HG03432 (cell line): ENCODE results near the gene TMCO4.

ENCODE experiments used
- ATAC-seq: cut with Tn5 transposase; IDR thresholded peaks from one replicate; pipeline ENCODE4 v1.9.1; 2021; ENCODE audit warnings: mild to moderate bottlenecking, moderate library complexity; ENCODE audit not compliant: unreplicated experiment

TMCO4 gene

DNA sequence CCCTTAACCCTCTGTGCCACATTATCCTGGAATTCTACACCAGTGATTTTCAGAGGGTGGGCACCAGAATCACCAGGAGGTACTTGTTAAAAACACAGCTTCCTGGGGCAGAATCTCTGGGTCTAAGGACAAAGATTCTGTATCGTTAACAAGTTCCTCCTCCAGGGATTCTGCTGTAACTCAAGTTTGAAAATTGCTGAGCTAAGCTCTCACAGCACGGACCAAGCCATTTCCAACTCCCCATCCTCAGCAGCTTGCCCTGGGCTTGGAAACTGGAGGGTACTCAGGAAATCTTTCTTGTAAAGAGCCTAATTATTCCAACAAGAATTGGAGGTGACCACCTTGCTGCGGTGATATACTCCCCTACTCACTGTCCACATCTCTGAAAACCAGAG is 48.8 kb downstream of the TMCO4 start:
- ATAC-seq, result no peak

DNA sequence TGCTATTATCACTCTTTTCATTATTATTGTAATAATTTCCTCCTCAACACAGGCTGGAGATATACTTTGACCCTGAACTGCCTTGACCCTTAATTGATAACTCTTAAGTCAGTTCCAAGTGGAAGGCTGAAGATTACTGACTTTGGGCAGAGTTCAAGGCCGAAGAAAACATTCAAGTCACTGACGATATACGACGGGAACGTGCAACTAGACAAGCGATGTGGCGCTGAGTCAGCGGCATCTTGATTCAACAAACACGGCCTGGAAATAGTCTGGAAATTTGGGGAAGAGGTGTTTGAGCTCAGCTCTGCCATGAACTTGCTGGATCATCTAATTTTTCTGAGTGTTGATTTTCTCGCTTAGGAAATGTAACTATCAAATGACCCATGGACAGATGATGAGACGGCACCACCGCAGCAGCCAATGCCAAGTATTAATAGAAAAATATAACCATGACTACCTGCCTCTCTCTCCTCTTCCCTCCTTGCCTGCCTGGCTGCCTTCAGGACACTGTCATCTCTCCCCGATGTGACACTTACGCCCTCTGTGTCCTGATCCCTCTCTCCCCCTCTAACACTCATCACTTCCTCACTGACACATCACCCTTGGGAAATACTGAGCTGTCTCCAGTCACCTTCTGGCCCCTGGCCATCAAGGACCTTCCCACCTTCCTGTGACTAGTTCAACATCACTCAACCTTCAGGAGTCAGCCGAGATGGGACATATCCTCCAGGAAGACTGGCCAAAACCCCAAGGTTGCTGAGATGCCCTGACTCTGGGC is 49.4 kb downstream of the TMCO4 start:
- ATAC-seq, result no peak

DNA sequence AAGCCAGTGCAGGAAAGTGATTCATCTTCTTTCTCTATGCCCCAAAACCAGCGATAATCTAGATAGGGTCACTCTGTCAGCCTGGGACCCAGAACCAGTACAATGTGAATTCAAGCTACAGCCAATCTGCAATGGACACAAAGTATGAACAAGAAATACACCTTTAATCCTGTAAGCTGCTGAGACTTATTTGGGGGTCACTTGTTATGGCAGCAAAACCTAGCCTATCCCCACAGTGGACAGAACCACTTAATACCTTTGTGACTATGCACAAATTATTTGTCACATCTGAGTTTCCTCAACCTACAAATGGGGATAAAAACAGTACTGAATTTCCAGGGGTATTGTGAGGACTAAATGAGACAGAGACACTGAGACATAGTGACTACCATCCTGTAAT is 50.0 kb downstream of the TMCO4 start:
- ATAC-seq, result no peak

DNA sequence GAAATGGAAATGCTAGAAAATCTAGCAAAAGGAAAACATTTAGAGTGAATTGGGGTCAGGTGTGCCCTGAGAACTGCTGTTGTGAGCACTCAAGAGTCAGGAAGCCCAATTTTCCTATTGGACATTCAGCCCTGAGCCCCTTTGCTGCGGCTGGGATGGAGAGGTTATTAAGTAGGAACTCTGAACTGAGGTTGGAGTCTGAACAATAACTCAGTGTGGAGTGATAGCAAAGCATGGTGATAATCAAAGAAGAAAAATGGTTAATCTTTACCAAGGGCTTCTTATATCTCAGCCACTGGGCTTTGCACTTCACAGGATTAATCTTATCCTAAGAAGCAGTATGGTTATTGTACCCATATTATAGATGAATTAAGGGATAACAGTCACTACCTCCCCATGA is 52.0 kb downstream of the TMCO4 start:
- no peak for ATAC-seq

DNA sequence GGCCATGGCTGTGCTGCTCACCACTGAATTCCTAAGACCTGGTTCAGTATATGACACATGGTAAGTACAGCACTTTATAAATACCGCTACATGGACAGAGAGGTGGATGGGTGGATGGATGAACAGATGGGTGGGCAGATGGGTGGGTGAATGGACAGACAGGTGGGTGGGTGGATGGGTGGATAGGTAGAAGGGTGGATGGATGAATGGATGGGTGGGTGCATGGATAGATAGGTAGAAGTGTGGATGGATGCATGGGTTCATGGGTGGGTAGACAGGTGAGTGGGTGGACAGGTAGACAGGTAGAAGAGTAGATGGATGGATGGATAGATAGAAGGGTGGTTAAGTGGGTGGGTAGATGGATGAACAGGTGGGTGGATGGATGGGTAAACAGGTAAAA is 54.8 kb downstream of the TMCO4 start:
- no peak for ATAC-seq

DNA sequence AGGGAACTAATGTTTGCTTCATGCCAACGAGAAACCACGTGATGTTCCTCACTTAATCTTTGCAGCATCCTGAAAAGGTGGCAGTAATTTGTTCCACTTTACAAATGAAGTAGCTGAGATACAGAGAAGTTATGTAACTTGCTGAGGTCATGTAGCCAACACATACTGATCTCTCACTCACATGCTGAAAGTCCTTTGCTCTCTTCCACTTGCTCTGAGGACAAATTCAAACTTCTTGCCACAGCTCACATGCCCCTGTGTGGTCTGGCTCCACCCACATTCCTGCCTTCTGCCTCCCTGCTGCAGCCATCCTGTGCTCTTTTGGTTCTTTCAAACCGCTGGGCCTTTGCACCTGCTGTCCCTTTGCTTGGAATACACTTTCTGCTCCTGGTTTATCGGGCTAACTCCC is 55.4 kb downstream of the TMCO4 start:
- no peak for ATAC-seq

DNA sequence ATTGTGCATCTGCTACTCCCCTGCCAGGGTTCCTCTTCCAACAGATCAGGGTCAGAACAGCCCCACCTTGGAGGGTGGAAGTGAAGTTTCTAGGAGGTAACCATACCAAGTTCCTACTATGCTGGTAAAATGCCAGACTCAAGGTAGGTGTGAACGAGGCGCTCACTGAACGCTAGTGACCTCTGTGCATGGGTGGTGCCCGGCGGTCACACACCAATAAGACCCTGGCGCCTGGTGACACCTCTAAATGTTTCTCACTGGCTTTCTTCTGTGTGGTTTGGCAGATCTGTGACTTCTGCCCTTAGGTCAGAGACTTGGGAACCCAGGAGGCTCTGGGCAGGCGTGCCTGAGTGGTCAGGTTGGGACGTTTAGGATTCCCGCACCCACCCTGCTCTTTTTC is 55.9 kb downstream of the TMCO4 start:
- ATAC-seq, result no peak

DNA sequence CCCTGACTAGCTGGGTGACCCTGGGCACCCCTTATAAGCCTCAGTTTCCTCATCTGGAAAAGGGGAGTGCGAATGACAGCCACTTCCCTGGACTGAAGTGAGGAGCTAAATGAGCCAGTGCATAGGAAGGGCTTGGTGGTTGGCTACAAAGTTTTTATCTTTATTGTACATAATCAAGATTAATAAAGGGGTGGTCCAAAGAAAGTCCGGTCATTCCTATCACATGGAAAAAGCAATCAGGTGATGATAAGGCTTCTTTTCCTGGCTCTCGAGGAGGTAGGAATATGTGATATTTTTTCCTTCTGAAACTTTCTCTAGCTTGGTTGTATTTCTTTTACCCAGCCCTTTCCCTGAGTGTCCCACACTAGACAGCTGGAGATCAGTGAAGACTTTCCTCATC is 56.5 kb downstream of the TMCO4 start:
- ATAC-seq, result no peak

DNA sequence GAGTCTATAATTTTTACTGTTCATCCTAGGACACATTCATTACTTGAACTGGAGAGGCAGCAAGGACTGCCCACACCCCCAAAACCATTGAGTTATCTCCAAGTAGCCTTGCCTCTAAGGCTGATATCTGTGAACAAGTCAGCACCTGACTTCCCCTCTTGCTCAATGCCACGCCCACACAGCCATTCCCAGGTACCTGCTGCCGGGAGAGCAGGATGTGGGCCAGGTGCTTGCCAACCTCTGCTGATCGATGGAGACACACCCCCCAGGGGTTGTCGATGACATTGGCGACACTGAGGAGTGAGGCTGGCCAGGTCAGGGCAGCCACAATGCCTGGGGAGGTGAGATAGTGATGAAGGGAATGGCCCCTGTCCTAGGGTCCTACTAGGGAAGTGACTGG is 60.1 kb downstream of the TMCO4 start:
- no peak for ATAC-seq

DNA sequence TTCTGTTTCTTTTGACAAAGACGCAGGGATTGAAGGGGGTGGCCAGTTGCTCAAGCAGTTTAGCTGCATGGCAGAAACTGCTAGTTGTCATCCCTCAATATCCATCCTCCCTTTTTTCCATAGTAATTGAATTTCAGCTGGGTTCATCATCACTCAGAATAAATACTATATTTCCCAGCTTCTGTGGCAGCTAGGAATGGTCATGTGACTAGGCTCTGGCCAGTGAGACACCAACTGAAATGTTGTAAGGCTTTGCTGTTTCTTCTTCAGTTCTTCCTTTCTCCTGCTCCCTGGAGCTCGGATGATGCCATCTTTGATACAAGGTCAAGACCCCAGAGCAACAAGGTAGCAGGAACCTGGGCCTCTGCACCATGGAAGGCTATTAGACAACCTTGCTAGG is 61.0 kb downstream of the TMCO4 start:
- ATAC-seq, result no peak

DNA sequence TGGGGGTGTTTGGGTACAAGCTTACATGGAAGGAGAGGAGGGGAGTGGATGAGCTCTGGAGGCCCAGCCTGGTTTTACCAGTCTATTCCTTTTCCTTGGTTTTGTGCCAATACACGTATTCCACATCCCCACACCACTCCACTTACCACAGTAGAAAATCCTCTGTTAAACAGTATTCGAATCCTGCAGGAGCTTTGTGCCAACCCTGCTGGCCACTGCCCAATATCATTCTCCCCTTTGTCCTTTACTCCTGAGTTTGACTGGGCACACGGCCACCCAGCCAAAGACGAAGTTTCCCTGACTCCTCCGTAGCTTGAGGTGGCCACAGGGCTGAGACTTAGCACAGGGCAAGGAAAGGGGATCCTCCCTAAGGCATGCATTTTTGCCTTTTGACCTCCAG is 61.6 kb downstream of the TMCO4 start:
- ATAC-seq, result no peak

DNA sequence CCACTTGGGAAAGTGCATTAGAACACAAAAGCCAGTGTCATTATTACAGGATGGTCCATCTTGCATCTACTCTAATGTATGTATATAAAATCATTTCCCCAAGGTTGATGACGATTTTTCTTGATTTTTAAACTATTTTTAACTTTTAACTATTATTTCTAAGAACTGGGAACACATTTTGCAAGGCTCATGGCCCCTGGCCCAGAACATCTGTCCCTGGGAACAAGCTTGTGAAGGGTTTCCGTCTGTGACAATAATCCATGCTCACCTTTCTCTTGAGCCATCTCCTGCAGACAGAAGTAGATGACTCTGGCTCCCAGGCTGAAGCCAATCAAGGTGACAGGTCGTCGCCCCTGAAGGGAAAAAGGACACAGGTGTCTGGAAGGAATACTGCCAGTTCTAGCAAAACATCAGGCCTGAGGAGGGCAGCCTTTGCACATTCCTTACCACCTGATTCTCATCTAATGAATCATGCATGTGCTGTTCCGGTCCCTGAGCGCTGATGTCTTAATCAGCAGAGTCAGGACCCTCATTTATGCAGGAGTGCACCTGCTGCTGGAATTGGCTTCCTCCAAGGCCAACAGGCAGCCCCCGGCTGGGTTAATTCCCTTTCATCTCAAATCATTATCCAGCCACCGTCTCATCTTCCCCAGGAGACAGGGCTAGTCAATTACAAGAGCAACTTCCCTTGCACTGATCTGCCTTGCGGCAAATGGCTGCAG is 62.5 kb downstream of the TMCO4 start:
- no peak for ATAC-seq

DNA sequence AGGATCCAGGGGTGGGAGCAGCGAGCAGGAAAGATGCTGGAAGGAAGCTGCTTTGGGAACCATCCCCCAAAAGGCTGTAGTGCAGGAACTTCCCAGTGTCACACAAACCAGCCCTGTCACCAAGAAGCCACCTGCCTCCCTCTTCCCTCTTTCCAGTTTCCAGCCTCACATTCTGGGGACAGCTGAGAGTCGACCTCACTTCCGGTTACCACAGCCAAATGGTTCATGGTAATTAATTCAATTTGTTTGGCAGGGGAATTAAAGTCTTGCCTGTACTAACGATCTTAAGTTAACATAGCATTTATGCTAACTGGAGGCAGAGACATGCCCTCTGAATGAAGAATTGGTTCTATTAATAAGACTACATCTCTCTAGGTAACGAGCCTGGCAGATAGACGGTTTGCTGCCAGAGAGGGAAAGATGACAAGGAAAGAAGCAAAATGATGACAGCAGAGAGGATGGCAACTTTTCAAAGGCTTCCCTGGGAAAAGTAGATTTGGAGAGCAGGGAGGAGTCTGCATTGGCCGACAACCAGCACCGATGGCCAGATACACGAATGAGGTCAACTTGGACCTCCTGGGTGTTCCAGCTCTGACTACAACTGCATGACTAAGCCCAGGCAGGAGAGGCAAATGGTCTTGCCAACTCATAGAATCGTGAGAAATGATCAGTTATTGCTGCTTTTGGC is 64.1 kb downstream of the TMCO4 start:
- no peak for ATAC-seq

DNA sequence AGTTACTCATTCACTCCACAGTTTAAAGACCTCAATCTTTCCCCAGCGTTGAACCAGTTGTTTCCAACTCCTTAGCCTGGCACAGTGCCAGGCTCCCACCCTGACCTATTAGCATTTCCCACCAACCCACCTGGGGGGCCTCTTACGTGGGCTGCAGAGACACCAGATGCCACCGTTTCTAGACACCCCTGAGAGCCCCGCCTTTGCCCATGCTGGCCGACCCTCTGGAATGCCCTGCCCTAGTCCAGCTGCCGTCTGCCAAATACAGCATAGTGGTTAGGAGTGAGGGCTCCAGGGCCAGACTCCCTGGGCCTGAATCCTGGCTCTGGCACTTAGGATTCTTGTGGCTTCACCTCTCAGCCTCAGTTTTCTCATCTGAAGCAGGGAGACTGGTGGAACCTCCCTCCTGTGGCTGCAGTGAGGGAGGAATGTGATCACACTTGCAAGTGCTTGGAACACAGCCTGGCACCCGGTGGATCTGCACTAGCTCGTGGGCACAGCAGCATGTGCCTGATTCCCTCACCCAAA is 65.2 kb downstream of the TMCO4 start:
- ATAC-seq, result no peak

DNA sequence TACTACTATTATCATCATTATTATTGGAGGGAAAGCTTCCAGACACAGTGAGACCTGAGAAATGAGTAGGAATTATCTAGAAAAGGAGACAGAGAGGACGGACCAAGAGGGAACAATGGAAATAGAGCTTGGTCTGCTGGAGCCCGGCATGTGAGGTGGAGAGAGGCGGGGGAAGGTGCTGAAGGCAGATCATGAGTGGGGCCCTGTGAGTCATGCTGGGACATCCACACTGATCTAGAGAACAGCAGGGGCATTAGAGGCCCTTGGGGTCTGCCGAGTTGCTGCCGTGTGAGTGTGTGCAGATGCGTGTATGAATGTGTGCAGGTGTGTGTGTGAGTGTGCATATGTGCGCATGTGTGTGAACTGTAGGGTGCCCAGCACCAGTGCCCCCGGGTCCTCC is 65.7 kb downstream of the TMCO4 start:
- no peak for ATAC-seq

DNA sequence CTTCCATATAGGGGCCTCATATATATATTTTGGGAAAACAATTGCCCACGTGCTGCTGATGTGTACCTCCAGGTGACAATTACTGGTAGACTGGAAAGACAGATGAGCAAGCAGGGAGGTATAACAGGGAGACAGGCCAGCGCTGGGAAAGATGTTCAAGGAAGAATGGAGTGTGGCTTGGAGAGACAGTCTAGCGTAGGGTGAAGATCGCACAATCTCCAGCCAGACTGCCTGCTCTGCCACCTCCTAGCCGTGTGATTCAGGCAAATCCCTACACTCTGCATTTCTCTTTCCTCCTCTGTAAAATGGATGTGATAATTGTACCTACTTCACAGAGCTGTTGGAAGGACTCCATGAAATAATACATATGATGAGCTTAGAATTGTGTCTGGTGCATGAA is 66.1 kb downstream of the TMCO4 start:
- no peak for ATAC-seq

DNA sequence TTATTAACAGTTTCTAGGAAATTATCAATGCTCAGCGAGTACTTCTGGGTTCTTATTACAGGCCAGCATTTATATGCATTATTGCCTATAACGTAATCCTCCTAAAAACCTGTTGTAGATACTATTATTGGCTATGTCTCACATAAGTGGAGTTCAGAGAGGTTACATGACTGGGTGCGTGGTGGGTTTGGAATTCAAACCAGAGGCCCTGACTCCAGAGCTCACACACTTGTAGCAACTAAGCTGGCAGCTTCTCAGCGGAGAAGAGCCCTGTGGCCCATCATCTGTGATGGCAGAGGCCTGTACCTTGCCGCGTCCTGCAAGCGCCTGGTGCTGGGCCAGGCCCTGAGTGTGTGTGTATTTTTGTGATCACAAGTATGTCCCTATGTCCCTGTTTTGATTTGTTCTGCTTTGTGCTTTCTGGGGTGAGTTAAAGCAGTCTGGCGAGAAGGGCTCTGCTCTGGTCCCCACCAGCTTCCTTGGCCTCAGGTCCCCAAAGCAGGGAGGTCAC is 68.3 kb downstream of the TMCO4 start:
- no peak for ATAC-seq

DNA sequence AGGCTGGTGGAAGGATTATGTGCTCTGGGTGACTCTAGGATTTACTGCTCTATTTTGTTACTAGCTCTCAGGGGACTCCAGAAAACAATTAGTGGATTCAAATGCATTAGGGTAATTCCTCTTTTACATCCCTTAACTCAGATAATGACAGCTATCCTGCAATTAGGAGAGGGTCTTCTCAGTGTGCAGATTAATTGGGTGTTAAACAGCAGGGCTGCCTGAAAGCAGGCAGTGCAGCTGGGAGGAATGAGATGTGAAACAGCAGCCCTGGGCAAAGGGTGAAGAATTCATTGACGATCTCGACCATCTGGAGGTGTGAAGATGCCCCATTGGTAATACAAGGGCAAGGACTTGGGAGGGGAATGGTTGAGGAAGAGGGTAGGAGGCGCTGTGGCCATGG is 68.9 kb downstream of the TMCO4 start:
- no peak for ATAC-seq

DNA sequence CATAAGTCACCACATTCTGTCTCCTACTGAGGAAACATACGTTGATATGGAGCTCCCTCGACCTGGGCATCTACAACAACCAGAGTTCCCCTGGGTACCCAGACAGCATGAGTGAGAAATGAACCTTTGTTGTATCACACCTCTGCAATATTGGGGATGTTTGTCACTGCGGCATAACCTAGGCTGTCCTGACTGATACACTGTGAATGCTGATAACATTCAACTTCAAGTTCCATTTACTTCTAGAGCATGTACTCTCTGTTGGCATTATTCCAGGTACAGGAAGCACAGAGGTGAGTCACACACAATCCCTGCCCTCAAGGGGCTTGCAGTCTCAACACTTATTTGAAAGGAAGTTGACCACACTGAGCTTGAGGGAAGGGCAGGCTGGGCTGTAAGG is 69.5 kb downstream of the TMCO4 start:
- no peak for ATAC-seq

DNA sequence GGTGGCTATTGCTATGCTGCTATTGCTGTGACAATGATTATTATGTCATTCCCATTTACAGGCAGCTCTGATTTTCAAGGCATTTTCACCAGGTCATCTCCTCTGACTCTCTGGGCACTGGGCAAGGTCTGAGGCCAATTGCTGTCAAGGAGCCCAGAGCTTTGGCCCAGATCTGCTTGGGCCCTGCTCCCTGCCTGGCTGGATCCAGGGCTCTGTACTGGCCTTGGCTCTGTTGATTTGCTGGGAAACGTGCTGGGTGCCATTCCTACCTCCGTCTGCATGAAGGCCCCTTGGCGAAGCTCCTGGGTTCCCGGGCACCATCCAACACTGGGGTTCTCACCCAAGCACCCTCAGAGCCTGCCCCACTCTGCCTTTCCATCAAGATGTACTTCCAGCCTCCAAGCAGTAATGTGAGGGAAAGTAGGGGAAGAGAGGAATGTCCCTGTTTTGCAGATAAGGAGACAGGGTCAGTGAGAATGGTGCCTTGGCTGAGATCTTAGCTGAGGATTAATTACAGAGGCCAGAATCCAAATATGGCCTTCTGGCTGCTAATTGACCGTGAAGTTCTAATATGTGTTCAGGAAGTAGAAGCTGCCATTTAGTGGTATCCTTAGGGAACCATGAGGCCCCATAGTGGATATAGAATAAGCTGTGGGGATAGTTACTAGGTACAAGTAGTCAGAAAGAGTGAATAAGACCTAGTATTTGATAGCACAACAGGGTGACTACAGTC is 71.1 kb downstream of the TMCO4 start:
- no peak for ATAC-seq

DNA sequence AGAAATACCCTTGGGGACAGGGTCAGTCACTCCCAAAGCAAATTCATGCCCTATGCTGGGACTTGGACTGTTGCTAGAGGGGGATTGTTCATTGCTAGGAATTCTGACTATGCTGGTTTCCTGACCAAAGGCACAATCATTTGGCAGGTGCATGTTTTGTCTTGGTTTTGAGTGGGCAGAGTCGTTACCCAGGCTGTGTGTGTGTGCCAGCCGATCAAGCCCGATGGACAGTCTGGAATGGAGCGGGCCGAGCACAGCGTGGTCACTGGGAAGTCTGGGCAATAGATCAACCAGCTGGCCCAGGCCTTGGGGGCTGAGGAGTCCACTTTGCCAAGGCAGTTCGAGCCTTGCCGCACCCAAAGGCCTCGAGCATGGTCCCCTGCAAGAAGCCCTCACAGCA is 74.1 kb downstream of the TMCO4 start:
- no peak for ATAC-seq
